ENCODE measurements around the gene HTR3B.

DNA sequence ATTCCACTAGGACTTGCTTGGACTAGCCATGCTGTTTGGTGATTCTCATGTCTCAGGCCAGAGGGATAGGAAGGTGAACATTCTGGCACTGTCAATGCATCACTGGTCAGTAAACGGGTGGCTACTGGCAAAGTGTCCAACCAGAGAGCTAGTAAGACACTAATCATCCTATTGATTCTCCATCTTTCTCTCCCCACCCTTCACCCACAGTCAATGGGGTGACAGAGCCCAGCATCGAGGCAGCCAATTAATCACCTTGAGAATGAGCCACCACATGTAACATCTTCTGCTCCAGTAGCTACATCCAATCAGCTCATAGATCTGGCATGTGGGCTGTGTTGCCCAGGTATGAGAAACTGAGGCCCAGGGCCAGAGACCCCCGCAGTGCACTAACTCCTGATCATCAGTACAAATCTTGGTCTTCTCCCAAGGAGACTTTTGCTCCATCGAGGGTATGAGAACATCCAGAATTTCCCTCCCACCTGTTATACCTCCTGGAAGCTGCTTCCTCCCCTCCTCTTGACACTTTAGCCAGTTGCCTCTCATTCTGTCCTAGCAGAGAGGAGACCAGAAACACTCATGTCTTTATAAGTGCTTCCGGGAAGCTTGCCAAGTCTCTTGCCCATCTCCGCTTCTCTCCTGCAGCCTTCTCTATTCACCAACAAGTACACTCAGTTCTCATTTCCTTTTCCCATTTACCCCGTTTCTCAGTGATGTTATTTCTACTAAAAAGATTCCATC lies 87.3 kb downstream of the HTR3B start:
- TF ChIP-seq TCF12 (IDR thresholded peaks at IDR 0.05) (no peak), RAD21 (IDR thresholded peaks at IDR 0.05; ENCODE audit: low read length) (no peak), RFX5 (IDR thresholded peaks at IDR 0.05; ENCODE audit: low read length) (no peak), SMC3 (IDR thresholded peaks at IDR 0.05; ENCODE audit: low read depth, low read length) (no peak), FOXM1 (IDR thresholded peaks at IDR 0.05; ENCODE audit: low read depth) (no peak), SIN3A (IDR thresholded peaks at IDR 0.05; ENCODE audit: borderline replicate concordance, low read depth, low read length) (no peak), MXI1 (IDR thresholded peaks at IDR 0.05; ENCODE audit: low read depth, low read length) (no peak), YY1 (IDR thresholded peaks at IDR 0.05; ENCODE audit: low read depth) (no peak), GABPA (IDR thresholded peaks at IDR 0.05; ENCODE audit: low read depth) (no peak), EP300 (IDR thresholded peaks at IDR 0.05; ENCODE audit: borderline replicate concordance in 1 of 2, low read depth in 1 of 2, low read length in 1 of 2) (no peak), ELF1 (IDR thresholded peaks at IDR 0.05) (no peak)
- TF ChIP-seq, protein P1, sequence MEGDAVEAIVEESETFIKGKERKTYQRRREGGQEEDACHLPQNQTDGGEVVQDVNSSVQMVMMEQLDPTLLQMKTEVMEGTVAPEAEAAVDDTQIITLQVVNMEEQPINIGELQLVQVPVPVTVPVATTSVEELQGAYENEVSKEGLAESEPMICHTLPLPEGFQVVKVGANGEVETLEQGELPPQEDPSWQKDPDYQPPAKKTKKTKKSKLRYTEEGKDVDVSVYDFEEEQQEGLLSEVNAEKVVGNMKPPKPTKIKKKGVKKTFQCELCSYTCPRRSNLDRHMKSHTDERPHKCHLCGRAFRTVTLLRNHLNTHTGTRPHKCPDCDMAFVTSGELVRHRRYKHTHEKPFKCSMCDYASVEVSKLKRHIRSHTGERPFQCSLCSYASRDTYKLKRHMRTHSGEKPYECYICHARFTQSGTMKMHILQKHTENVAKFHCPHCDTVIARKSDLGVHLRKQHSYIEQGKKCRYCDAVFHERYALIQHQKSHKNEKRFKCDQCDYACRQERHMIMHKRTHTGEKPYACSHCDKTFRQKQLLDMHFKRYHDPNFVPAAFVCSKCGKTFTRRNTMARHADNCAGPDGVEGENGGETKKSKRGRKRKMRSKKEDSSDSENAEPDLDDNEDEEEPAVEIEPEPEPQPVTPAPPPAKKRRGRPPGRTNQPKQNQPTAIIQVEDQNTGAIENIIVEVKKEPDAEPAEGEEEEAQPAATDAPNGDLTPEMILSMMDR (IDR thresholded peaks at IDR 0.05) = no peak
- TF ChIP-seq, protein P2, sequence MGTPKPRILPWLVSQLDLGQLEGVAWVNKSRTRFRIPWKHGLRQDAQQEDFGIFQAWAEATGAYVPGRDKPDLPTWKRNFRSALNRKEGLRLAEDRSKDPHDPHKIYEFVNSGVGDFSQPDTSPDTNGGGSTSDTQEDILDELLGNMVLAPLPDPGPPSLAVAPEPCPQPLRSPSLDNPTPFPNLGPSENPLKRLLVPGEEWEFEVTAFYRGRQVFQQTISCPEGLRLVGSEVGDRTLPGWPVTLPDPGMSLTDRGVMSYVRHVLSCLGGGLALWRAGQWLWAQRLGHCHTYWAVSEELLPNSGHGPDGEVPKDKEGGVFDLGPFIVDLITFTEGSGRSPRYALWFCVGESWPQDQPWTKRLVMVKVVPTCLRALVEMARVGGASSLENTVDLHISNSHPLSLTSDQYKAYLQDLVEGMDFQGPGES (IDR thresholded peaks at IDR 0.05; ENCODE audit: low read depth, low read length) = no peak
- TF ChIP-seq, protein P3, sequence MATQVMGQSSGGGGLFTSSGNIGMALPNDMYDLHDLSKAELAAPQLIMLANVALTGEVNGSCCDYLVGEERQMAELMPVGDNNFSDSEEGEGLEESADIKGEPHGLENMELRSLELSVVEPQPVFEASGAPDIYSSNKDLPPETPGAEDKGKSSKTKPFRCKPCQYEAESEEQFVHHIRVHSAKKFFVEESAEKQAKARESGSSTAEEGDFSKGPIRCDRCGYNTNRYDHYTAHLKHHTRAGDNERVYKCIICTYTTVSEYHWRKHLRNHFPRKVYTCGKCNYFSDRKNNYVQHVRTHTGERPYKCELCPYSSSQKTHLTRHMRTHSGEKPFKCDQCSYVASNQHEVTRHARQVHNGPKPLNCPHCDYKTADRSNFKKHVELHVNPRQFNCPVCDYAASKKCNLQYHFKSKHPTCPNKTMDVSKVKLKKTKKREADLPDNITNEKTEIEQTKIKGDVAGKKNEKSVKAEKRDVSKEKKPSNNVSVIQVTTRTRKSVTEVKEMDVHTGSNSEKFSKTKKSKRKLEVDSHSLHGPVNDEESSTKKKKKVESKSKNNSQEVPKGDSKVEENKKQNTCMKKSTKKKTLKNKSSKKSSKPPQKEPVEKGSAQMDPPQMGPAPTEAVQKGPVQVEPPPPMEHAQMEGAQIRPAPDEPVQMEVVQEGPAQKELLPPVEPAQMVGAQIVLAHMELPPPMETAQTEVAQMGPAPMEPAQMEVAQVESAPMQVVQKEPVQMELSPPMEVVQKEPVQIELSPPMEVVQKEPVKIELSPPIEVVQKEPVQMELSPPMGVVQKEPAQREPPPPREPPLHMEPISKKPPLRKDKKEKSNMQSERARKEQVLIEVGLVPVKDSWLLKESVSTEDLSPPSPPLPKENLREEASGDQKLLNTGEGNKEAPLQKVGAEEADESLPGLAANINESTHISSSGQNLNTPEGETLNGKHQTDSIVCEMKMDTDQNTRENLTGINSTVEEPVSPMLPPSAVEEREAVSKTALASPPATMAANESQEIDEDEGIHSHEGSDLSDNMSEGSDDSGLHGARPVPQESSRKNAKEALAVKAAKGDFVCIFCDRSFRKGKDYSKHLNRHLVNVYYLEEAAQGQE (IDR thresholded peaks at IDR 0.05; ENCODE audit: low read depth, low read length) = no peak
